Measurements from ENCODE around the gene ZNF630.

DNA sequence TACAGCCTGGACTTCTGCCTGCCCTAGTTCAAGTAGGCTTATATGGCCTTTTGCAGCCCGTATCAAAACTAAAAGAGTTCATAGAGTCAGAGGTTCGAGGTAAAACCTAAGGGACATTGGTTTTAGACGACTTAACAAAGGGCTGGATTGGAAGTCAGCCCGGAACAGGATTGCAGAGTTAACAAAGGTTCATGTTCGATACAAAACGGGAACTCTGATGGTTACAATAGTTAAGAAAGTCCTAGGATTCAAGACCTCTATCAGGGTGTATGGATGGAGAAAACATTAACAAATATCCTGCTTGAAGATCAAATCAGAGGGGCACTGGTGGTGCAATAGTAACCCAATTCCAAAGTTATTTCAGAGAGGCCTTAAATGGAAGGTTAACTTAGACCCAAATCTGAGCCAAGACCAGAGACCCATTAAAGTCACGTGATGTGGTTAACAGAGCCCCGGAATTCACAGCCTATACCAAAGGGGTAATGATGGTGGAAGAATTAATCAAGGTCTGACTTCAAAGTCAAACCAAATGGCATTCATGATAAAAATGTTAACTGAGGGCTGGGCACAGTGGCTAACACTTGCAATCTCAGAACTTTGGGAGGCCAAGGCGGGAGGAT is 656 bp upstream of the ZNF630 start:
- TF ChIP-seq EZH2phosphoT487 (IDR thresholded peaks at IDR 0.05; ENCODE audit: borderline replicate concordance, low read depth, low read length): no peak
- TF ChIP-seq CTCF (conservative IDR thresholded peaks at IDR 0.05; ENCODE audit: low read length): no peak
